Right forelimb (tissue), 1 donor: ENCODE data around the gene NTRK3.

Source experiments
- DNase-seq: peaks from one replicate; pipeline ENCODE4 v3.0.0-alpha.2; 2018

The NTRK3 gene

DNA sequence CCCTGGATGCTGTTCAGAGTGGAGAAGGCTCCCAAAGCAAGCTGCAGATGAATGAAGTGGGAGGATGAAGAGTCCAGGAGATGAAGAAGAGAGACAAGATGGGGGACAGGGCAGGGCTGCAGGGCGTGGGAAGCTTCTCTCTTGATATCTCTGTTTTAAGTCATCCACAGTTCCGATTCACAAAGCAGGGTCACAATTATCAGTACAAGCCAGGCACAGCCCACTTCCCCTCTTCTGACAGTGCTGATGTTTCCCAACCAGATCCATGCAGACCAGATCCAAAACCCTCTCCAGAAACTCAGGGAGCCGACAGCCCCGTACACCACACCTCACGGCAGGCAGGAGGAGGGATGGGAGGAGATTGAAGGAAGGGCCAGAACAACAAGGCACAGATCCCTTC lies 31.1 kb downstream of the NTRK3 start:
- DNase-seq: no peak

DNA sequence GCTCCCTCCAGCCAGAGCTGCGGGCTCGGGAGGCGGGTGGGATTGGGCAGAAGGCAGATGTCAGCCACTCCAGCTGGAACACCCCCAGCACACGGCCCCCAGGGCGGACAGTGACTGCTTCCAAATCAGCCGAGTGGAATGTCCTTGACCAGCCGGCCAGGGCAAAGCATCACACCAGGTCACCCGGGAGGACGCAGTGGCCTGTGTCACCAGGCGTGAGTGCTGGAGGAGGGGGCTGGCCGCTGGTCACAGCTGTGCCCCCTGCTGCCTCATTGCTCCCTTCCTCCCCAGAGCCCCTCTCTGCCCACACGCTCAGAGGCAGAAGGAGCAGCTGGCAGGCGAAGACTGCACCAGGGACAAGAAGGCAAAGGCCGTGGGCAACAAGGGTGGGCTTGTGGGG lies 33.5 kb downstream of the NTRK3 start:
- no peak for DNase-seq

DNA sequence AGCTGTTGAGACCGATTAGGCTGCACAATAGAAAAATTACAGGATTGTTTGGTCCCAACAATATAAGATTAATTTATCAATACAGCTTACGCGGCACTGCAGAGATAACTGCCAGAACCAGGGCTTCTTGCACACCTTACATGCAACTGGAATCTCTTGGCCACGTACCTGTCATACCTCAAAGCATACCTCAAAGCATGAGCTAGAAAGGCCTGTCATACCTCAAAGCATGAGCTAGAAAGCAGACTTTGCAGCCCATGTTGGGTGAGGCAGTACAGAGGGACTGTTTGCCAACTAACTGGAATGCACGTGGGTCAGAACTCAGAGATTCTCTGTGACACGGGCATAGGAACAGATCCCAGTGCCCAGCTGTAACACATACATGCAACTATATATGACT lies 34.7 kb downstream of the NTRK3 start:
- DNase-seq: no peak

DNA sequence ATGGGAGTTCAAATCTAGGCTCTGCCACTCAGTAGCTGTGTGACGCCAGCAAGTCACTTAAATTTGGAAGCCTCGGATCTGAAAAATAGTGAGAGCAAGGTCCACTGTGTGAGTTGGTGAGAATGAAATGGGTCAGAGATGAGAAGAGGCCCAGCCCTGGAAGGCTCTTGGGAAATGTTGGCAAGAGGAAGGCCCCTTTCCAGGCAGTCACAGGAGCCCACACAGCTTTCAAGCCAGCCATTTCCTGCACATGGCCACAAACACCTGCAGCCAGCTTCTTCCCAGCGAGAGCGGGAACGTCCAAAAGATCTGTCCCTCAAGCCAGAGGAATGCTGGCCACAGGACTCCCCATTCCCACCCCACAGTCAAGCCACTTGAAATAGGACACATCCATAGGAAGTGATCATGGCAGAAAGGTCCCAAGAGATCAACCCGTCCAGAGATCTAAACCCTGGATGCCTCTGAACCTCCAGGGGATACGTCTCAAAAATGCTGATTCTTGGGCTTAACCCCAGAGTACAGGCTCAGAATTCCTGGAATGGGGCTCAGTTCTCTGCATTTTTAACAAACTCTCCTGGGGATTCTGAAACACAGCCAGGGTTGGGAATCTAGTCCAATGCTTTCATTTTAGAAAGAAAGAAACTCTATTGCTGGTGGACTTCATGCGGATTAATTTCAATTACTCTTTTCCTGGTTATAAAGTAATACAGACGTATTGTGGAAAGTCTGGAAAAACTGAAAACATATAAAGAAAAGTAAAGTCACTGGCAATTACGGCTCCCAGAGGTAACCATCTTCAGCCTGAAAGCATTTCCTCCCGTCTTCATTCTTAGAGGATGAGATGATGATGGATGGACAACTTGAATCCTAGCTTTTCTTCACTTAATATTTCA lies 35.9 kb downstream of the NTRK3 start:
- no peak for DNase-seq

- no peak for DNase-seq
Observed at GRCh38 chr15:88219623-88220022, 36.9 kb downstream of the NTRK3 start.

- no peak for DNase-seq
Observed at GRCh38 chr15:88218557-88219221, 37.9 kb downstream of the NTRK3 start.

GRCh38 chr15:88215066-88215648 lies 41.4 kb downstream of the NTRK3 start:
- no peak for DNase-seq

GRCh38 chr15:88209111-88209510 lies 47.4 kb downstream of the NTRK3 start:
- DNase-seq: no peak

DNA sequence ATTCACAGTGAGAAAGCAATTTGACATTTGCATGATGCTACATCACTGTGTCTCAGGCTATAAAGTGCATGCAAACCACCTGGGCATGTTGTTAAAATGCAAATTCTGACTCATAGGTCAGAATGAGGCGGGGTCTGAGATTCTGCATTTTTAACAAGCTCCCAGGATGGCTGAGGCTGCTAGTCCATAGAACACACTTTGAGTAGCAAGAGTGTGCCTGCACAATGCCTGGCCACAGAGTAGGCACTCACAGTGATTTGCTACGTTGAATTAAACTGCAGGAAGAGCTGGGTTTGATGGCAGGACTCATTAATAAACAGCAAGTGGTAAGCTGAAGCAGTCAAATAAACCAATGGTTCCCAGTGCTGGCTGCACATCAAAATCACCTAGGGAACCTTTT lies 48.1 kb downstream of the NTRK3 start:
- no peak for DNase-seq

DNA sequence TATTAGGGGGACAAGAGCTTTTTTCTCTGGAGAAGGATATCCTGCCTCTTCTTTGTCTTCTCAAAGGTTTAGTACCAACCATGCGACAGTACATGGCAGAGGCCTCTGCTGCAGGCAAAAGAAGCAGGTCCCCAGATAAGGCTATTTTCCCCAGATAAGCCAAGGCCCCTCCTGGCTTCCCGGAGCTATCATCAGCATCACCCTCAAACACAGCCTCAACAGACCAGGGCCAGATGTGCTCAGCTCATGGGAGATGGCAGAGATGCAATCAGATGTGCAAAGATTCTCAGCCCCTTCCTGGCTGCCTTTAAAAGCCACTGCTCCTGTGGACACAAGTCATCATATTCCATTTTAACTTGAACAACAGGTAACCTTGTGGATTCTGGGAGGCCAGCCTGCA lies 49.0 kb downstream of the NTRK3 start:
- no peak for DNase-seq

- DNase-seq: no peak
Observed at GRCh38 chr15:88204584-88204983, 52.0 kb downstream of the NTRK3 start.

- no peak for DNase-seq
Observed at GRCh38 chr15:88202231-88202630, 54.3 kb downstream of the NTRK3 start.

GRCh38 chr15:88201207-88201606 lies 55.3 kb downstream of the NTRK3 start:
- no peak for DNase-seq

DNA sequence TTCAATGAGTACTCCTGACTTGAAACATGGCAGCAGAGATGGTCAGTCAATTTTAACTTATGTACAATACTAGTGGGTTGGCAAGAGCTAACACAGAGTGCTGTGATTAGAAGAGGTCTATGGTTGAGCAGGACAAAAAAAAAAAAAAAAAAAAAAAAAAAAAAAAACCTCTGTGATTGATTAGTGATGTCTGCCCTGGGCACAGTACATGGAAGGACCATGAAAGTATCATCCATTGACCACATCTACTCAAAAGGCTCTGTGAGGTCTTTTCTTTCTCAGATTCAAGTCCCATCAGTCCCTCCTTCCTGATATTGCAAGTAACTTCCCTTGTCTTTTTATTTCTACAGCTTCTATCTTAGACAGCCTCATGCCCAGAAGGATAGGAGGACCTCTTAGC lies 59.6 kb downstream of the NTRK3 start:
- DNase-seq: no peak

GRCh38 chr15:88194162-88194561 lies 62.4 kb downstream of the NTRK3 start:
- no peak for DNase-seq

GRCh38 chr15:88193415-88193814 lies 63.1 kb downstream of the NTRK3 start:
- no peak for DNase-seq

- no peak for DNase-seq
Observed at GRCh38 chr15:88191812-88192165, 64.8 kb downstream of the NTRK3 start.

- no peak for DNase-seq
Observed at GRCh38 chr15:88190232-88190631, 66.3 kb downstream of the NTRK3 start.

DNA sequence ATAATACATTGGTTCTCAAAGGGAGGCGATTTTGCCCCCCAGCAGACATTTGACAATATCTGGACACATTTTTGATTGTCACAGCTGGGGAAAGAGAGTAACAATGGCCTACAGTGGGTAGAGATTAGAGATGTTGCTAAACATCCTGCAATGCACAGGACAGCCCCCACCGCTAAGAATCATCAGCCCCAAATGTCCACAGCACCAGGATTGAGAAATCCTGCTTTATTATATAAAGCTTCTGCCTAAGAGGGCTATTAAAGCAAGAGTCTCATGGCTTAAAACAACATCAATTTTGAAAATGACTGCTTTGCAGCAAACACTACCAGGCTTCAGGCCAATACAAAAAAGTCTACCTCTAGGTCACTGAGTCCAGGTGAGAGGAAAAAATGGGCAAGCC lies 68.2 kb downstream of the NTRK3 start:
- DNase-seq: no peak

GRCh38 chr15:88187195-88187594 lies 69.3 kb downstream of the NTRK3 start:
- no peak for DNase-seq

GRCh38 chr15:88185584-88185983 lies 71.0 kb downstream of the NTRK3 start:
- DNase-seq: no peak

- no peak for DNase-seq
Observed at GRCh38 chr15:88181613-88182012, 74.9 kb downstream of the NTRK3 start.

DNA sequence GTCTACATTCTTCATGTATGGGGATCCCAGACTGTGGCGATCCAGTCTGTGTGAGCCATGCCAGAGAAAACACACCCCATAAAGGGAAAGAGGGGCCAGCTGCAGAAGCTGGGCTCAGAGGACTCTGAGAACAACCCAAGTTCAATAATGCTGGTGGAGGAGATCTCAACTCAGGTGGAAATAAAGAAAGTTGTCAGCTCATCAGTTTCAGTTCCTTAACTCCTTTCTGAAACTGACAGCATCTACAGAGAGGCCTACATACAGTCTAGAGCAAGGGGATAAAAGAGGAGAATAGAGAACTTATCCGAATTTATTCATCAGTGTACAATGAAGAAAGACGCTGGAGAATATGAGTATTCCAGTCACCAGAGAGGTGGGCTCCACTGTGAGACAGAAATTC lies 77.0 kb downstream of the NTRK3 start:
- no peak for DNase-seq

- no peak for DNase-seq
Observed at GRCh38 chr15:88178631-88179030, 77.9 kb downstream of the NTRK3 start.
